SK-N-MC (cell line): ENCODE measurements around the gene PLA2G4E.

Experiments used
- DNase-seq: peaks from one replicate; pipeline ENCODE4 v3.0.0-alpha.2; 2011; ENCODE audit warnings: low read depth, low spot score
- H3K27ac ChIP-seq: fragments of 200-600 bp; sonication (generic); 2 replicates; pipeline ENCODE4 v1.5.1; 2016; ENCODE audit warnings: mixed run types
- H3K36me3 ChIP-seq: fragments of 200-600 bp; sonication (generic); 2 replicates; pipeline ENCODE4 v1.6.1; 2017; ENCODE audit warnings: antibody characterized with exemption, low read length, mixed read lengths; ENCODE audit not compliant: insufficient read depth
- H3K4me3 ChIP-seq: fragments of 200-600 bp; sonication (generic); 2 replicates; pipeline ENCODE4 v1.5.1; 2016
- H3K9ac ChIP-seq: fragments of 200-600 bp; sonication (generic); 2 replicates; pipeline ENCODE4 v1.8.0; 2017; ENCODE audit warnings: mixed run types, mixed read lengths; ENCODE audit not compliant: insufficient read length
- H3K9me3 ChIP-seq: fragments of 200-600 bp; sonication (generic); 2 replicates; pipeline ENCODE4 v1.6.1; 2017; ENCODE audit warnings: low read depth, mild to moderate bottlenecking, antibody characterized with exemption, low read length, moderate library complexity, mixed read lengths
- EZH2 ChIP-seq: fragments of 200-600 bp; sonication (generic); IDR thresholded peaks from one replicate; pipeline ENCODE4 v1.6.1; 2017; ENCODE audit warnings: antibody characterized with exemption
- FOXP2 ChIP-seq: optimal IDR thresholded peaks from 2 replicates; pipeline ENCODE3; 2011; ENCODE audit warnings: mild to moderate bottlenecking, moderate library complexity; ENCODE audit not compliant: insufficient read depth; ENCODE audit errors: extremely low read length, control extremely low read depth
- POLR2AphosphoS5 ChIP-seq: IDR thresholded peaks from 2 replicates; pipeline ENCODE4 v1.6.1; 2012; ENCODE audit warnings: mild to moderate bottlenecking, low read depth, low read length, borderline replicate concordance

Gene PLA2G4E

GRCh38 chr15:41936155-41936554, 84.7 kb downstream of the PLA2G4E start:
- Histone ChIP-seq H3K9me3 (no peaks in the 10 kb centered on the region), H3K27ac (no peak overlapping the region), H3K36me3 (no peaks in the 10 kb centered on the region), H3K9ac (no peak overlapping the region), H3K4me3 (no peak overlapping the region)
- DNase-seq: no peak
- no peak for TF ChIP-seq POLR2AphosphoS5
- no peak for TF ChIP-seq EZH2
- TF ChIP-seq FOXP2: no peak

GRCh38 chr15:41935566-41936020, 85.2 kb downstream of the PLA2G4E start:
- DNase-seq: no peak
- Histone ChIP-seq H3K4me3 (no peak overlapping the region), H3K9ac (no peak overlapping the region), H3K27ac (no peak overlapping the region), H3K36me3 (no peaks in the 10 kb centered on the region), H3K9me3 (no peaks in the 10 kb centered on the region)
- TF ChIP-seq EZH2 (no peak), FOXP2 (no peak)

GRCh38 chr15:41934843-41935242, 86.0 kb downstream of the PLA2G4E start:
- Histone ChIP-seq H3K27ac (no peak overlapping the region), H3K4me3 (no peak overlapping the region), H3K9ac (no peak overlapping the region), H3K36me3 (no peaks in the 10 kb centered on the region), H3K9me3 (no peaks in the 10 kb centered on the region)
- DNase-seq: peak; percentile 2
- TF ChIP-seq FOXP2 (no peak), POLR2AphosphoS5 (no peak), EZH2 (no peak)

GRCh38 chr15:41933771-41934170, 87.1 kb downstream of the PLA2G4E start:
- Histone ChIP-seq H3K9ac (no peak overlapping the region), H3K36me3 (no peaks in the 10 kb centered on the region), H3K27ac (no peak overlapping the region), H3K9me3 (no peaks in the 10 kb centered on the region), H3K4me3 (no peak overlapping the region)
- DNase-seq: no peak
- no peak for TF ChIP-seq EZH2
- TF ChIP-seq POLR2AphosphoS5: no peak
- no peak for TF ChIP-seq FOXP2

- H3K36me3 ChIP-seq: no peaks in the 10 kb centered on the region
- H3K4me3 ChIP-seq: no peak overlapping the region
- H3K9ac ChIP-seq: no peak overlapping the region
- TF ChIP-seq EZH2 (no peak), FOXP2 (no peak), POLR2AphosphoS5 (no peak)
- H3K9me3 ChIP-seq: no peaks in the 10 kb centered on the region
- no peak for DNase-seq
- no peak overlapping the region for H3K27ac ChIP-seq
Observed at GRCh38 chr15:41933326-41933725, 87.5 kb downstream of the PLA2G4E start.

GRCh38 chr15:41932511-41933289, 88.1 kb downstream of the PLA2G4E start:
- no peak overlapping the region for H3K27ac ChIP-seq
- H3K9ac ChIP-seq: no peak overlapping the region
- H3K4me3 ChIP-seq: no peak overlapping the region

DNA sequence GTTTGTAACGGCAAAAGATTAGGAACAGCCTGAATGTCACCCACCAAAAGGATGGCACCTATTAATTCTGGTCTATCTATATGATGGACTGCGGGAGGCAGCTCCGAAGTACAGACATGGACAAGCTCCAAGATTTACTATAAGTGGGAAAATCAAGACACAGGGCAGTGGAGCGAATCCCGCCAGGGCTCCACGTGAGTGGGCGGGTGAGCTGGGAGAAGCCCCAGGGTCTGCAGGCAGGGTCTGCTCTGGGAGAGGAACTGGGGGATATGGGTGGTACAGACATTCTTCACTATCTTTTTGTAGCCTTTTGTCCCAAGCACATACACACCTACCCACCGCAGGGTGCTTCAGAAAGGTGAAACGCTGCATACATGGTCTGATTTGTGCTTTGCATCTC, 88.7 kb downstream of the PLA2G4E start:
- Histone ChIP-seq H3K9me3 (no peaks in the 10 kb centered on the region), H3K4me3 (no peak overlapping the region), H3K27ac (no peak overlapping the region), H3K9ac (no peak overlapping the region), H3K36me3 (no peaks in the 10 kb centered on the region)
- DNase-seq: no peak
- no peak for TF ChIP-seq FOXP2
- no peak for TF ChIP-seq POLR2AphosphoS5
- TF ChIP-seq EZH2: no peak

More at GRCh38 chr15:41932511-41933289, 88.1 kb downstream of the PLA2G4E start:
- DNase-seq: no peak
- Histone ChIP-seq H3K9me3 (no peaks in the 10 kb centered on the region), H3K36me3 (no peaks in the 10 kb centered on the region)
- TF ChIP-seq FOXP2: no peak
- TF ChIP-seq POLR2AphosphoS5: no peak
- no peak for TF ChIP-seq EZH2
